GM19467 (cell line): ENCODE results near the gene HNRNPAB.

Experiments
- ATAC-seq: cut with Tn5 transposase; IDR thresholded peaks from one replicate; pipeline ENCODE4 v1.9.1; 2021; ENCODE audit warnings: mild to moderate bottlenecking, moderate library complexity; ENCODE audit not compliant: unreplicated experiment

HNRNPAB gene

GRCh38 chr5:178211095-178212048 lies 7.0 kb downstream of the HNRNPAB start:
- no peak for ATAC-seq

- no peak for ATAC-seq
Measured at GRCh38 chr5:178212241-178213002, 8.1 kb downstream of the HNRNPAB start.

- ATAC-seq = no peak
Measured at GRCh38 chr5:178213003-178213461, 8.7 kb downstream of the HNRNPAB start.

GRCh38 chr5:178213748-178214151 lies 9.4 kb downstream of the HNRNPAB start:
- ATAC-seq = no peak

GRCh38 chr5:178214160-178214803 lies 9.9 kb downstream of the HNRNPAB start:
- no peak for ATAC-seq

GRCh38 chr5:178215280-178216002 lies 11.1 kb downstream of the HNRNPAB start:
- ATAC-seq = no peak

- no peak for ATAC-seq
Measured at GRCh38 chr5:178216088-178216534, 11.8 kb downstream of the HNRNPAB start.

GRCh38 chr5:178216779-178217178 lies 12.4 kb downstream of the HNRNPAB start:
- no peak for ATAC-seq

GRCh38 chr5:178218237-178218776 lies 14.0 kb downstream of the HNRNPAB start:
- ATAC-seq = no peak

GRCh38 chr5:178218827-178219226 lies 14.5 kb downstream of the HNRNPAB start:
- ATAC-seq = no peak

GRCh38 chr5:178221282-178221681 lies 16.9 kb downstream of the HNRNPAB start:
- ATAC-seq = no peak

- no peak for ATAC-seq
Measured at GRCh38 chr5:178221853-178222252, 17.5 kb downstream of the HNRNPAB start.

GRCh38 chr5:178222292-178222691 lies 18.0 kb downstream of the HNRNPAB start:
- no peak for ATAC-seq

GRCh38 chr5:178223196-178223773 lies 19.0 kb downstream of the HNRNPAB start:
- ATAC-seq = no peak

- ATAC-seq = no peak
Measured at GRCh38 chr5:178223828-178224335, 19.5 kb downstream of the HNRNPAB start.

GRCh38 chr5:178224403-178224802 lies 20.1 kb downstream of the HNRNPAB start:
- no peak for ATAC-seq

GRCh38 chr5:178225174-178225573 lies 20.8 kb downstream of the HNRNPAB start:
- ATAC-seq = no peak

GRCh38 chr5:178227138-178227659 lies 22.9 kb downstream of the HNRNPAB start:
- ATAC-seq = no peak

- no peak for ATAC-seq
Measured at GRCh38 chr5:178227929-178228328, 23.6 kb downstream of the HNRNPAB start.
